GM21526 (cell line): ENCODE data around the gene ZNF24.

Experiments
- ATAC-seq: cut with Tn5 transposase; IDR thresholded peaks from one replicate; pipeline ENCODE4 v1.9.1; 2021; ENCODE audit warnings: moderate library complexity; ENCODE audit not compliant: unreplicated experiment, low FRiP score

The ZNF24 gene

GRCh38 chr18:35343936-35344735, at the start of gene ZNF24:
ZNF24 (minus strand) TSS chr18:35344420; CDS start chr18:35340650, 3,770 bp downstream.
- peak; percentile 95 for ATAC-seq

- ATAC-seq = no peak
Measured at GRCh38 chr18:35393716-35394115, 49.5 kb upstream of the ZNF24 start.

- ATAC-seq = no peak
Measured at GRCh38 chr18:35392375-35392774, 48.2 kb upstream of the ZNF24 start.

GRCh38 chr18:35390951-35391700, 46.9 kb upstream of the ZNF24 start:
- ATAC-seq = no peak

GRCh38 chr18:35389095-35389618, 44.9 kb upstream of the ZNF24 start:
- ATAC-seq = no peak

GRCh38 chr18:35387152-35387571, 42.9 kb upstream of the ZNF24 start:
- ATAC-seq = no peak

- peak; percentile 79 for ATAC-seq
Measured at GRCh38 chr18:35386600-35387100, 42.4 kb upstream of the ZNF24 start.

- no peak for ATAC-seq
Measured at GRCh38 chr18:35383136-35383535, 38.9 kb upstream of the ZNF24 start.

- ATAC-seq = no peak
Measured at GRCh38 chr18:35379421-35379820, 35.2 kb upstream of the ZNF24 start.

- no peak for ATAC-seq
Measured at GRCh38 chr18:35378574-35378896, 34.3 kb upstream of the ZNF24 start.

- ATAC-seq = no peak
Measured at GRCh38 chr18:35377875-35378573, 33.8 kb upstream of the ZNF24 start.

- peak; percentile 82 for ATAC-seq
Measured at GRCh38 chr18:35376742-35377695, 32.8 kb upstream of the ZNF24 start, which contains the start of gene ZNF396. ZNF396 (minus strand) TSS chr18:35377337; CDS start chr18:35374292, 3,045 bp downstream.

GRCh38 chr18:35376393-35376741, 32.1 kb upstream of the ZNF24 start:
- ATAC-seq = peak; percentile 72

- ATAC-seq = no peak
Measured at GRCh38 chr18:35374708-35375107, 30.5 kb upstream of the ZNF24 start.

GRCh38 chr18:35371412-35372195, 27.4 kb upstream of the ZNF24 start:
- no peak for ATAC-seq

- ATAC-seq = no peak
Measured at GRCh38 chr18:35369126-35369525, 24.9 kb upstream of the ZNF24 start.

- no peak for ATAC-seq
Measured at GRCh38 chr18:35368595-35368994, 24.4 kb upstream of the ZNF24 start.

- ATAC-seq = no peak
Measured at GRCh38 chr18:35362531-35362930, 18.3 kb upstream of the ZNF24 start.
